ENCODE results near the gene DNAH8.

Gene DNAH8

DNA sequence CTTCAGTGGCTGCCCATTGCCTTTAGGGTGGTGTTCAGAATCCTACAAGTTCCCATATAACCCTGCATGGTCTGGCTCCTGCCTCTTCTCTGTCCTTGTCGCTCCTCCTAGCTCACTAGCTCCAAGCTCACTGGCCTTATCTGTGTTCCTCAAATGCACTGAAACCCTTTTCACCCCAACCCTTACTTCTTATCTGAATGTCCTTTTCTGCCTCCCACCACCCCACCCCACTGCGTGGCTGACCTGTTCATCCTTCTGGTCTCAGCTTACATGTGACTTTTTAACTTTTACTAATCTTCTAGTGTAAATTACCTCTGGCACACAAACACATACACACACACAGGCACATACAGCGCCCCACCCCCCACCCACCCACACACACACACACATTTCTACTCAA lies 292.5 kb downstream of the DNAH8 start:
- H3K4me2 ChIP-seq (ENCODE audit: low read depth, low read length, poor library complexity, severe bottlenecking): no peak overlapping the region
- H3K27me3 ChIP-seq (ENCODE audit: low read length): no peaks in the 10 kb centered on the region
- H3K27ac ChIP-seq (ENCODE audit: low read depth, low read length): no peak overlapping the region
- no peaks in the 10 kb centered on the region for H4K20me1 ChIP-seq (ENCODE audit: low read depth, low read length)
- no peaks in the 10 kb centered on the region for H3F3A ChIP-seq (ENCODE audit: insufficient read depth)
- no peak overlapping the region for H2AFZ ChIP-seq (ENCODE audit: low read depth, low read length, severe bottlenecking)
- no peaks in the 10 kb centered on the region for H3K36me3 ChIP-seq (ENCODE audit: low read length)
- TF ChIP-seq, protein P1, sequence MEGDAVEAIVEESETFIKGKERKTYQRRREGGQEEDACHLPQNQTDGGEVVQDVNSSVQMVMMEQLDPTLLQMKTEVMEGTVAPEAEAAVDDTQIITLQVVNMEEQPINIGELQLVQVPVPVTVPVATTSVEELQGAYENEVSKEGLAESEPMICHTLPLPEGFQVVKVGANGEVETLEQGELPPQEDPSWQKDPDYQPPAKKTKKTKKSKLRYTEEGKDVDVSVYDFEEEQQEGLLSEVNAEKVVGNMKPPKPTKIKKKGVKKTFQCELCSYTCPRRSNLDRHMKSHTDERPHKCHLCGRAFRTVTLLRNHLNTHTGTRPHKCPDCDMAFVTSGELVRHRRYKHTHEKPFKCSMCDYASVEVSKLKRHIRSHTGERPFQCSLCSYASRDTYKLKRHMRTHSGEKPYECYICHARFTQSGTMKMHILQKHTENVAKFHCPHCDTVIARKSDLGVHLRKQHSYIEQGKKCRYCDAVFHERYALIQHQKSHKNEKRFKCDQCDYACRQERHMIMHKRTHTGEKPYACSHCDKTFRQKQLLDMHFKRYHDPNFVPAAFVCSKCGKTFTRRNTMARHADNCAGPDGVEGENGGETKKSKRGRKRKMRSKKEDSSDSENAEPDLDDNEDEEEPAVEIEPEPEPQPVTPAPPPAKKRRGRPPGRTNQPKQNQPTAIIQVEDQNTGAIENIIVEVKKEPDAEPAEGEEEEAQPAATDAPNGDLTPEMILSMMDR (IDR thresholded peaks at IDR 0.05; ENCODE audit: insufficient read depth, low read length, poor library complexity, severe bottlenecking): no peak
- no peak for TF ChIP-seq EZH2phosphoT487 (conservative IDR thresholded peaks at IDR 0.05; ENCODE audit: low read length)
- no peaks in the 10 kb centered on the region for H3K79me2 ChIP-seq (ENCODE audit: insufficient read depth, low read length)
- no peak overlapping the region for H3K9ac ChIP-seq (ENCODE audit: low read length)
- no peak overlapping the region for H3K4me3 ChIP-seq (ENCODE audit: insufficient read depth, low read length, poor library complexity, severe bottlenecking)
- H3K9me3 ChIP-seq (ENCODE audit: insufficient read depth, low read length): no peaks in the 10 kb centered on the region
- H3K9me2 ChIP-seq (replicated peaks; ENCODE audit: insufficient read depth, low read length): no peaks in the 10 kb centered on the region

DNA sequence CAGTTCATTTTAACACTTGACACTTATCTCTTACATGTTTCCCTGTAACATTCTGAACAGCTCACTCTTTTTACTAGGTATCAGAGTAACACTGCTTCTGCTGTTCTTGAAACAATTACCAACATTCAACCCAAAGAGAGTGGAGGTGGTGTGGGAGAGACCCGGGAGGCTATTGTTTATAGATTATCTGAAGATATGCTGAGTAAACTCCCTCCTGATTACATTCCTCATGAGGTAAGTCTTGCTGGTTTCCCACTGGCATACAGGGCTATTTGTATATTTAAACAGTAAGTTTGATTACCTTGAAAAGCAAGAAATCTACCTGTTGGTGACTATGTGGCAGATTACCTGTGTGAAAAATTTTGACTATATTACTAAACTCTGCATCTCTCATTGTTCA lies 293.6 kb downstream of the DNAH8 start:
- no peak for TF ChIP-seq EZH2phosphoT487 (conservative IDR thresholded peaks at IDR 0.05; ENCODE audit: low read length)
- TF ChIP-seq, protein P1 (IDR thresholded peaks at IDR 0.05; ENCODE audit: insufficient read depth, low read length, poor library complexity, severe bottlenecking): no peak
- no peaks in the 10 kb centered on the region for H3K9me2 ChIP-seq (replicated peaks; ENCODE audit: insufficient read depth, low read length)
- no peaks in the 10 kb centered on the region for H3K27me3 ChIP-seq (ENCODE audit: low read length)
- H3K36me3 ChIP-seq (ENCODE audit: low read length): no peaks in the 10 kb centered on the region
- H3K9ac ChIP-seq (ENCODE audit: low read length): no peak overlapping the region
- H3K9me3 ChIP-seq (ENCODE audit: insufficient read depth, low read length): no peaks in the 10 kb centered on the region
- no peak overlapping the region for H2AFZ ChIP-seq (ENCODE audit: low read depth, low read length, severe bottlenecking)
- H3F3A ChIP-seq (ENCODE audit: insufficient read depth): no peaks in the 10 kb centered on the region
- no peak overlapping the region for H3K4me2 ChIP-seq (ENCODE audit: low read depth, low read length, poor library complexity, severe bottlenecking)
- H3K4me3 ChIP-seq (ENCODE audit: insufficient read depth, low read length, poor library complexity, severe bottlenecking): no peak overlapping the region
- H3K79me2 ChIP-seq (ENCODE audit: insufficient read depth, low read length): no peaks in the 10 kb centered on the region
- no peak overlapping the region for H3K27ac ChIP-seq (ENCODE audit: low read depth, low read length)
- H4K20me1 ChIP-seq (ENCODE audit: low read depth, low read length): no peaks in the 10 kb centered on the region

DNA sequence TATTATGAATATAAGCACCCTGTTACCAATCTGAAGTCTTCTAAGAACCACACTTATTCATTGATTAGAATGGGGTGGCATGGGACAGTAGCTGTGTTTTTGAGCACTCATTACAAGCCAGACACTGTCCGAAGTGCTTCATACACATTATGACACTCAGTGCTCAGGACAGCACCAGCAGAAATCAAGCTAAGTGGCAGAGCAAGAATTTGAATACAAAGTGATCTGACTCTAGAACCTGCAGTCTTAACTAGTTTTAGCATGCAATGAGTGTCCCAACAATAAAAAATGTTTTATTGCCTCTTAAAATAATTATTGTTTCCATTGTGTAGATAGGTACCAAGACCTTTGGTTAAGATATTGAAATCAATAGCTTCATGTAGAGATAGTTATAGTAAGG lies 294.4 kb downstream of the DNAH8 start:
- Histone ChIP-seq H3K9ac (ENCODE audit: low read length) (no peak overlapping the region), H2AFZ (ENCODE audit: low read depth, low read length, severe bottlenecking) (no peak overlapping the region), H4K20me1 (ENCODE audit: low read depth, low read length) (no peaks in the 10 kb centered on the region), H3K79me2 (ENCODE audit: insufficient read depth, low read length) (no peaks in the 10 kb centered on the region), H3K4me3 (ENCODE audit: insufficient read depth, low read length, poor library complexity, severe bottlenecking) (no peak overlapping the region), H3F3A (ENCODE audit: insufficient read depth) (no peaks in the 10 kb centered on the region), H3K27ac (ENCODE audit: low read depth, low read length) (no peak overlapping the region), H3K9me2 (replicated peaks; ENCODE audit: insufficient read depth, low read length) (no peaks in the 10 kb centered on the region), H3K9me3 (ENCODE audit: insufficient read depth, low read length) (no peaks in the 10 kb centered on the region), H3K27me3 (ENCODE audit: low read length) (no peaks in the 10 kb centered on the region), H3K4me2 (ENCODE audit: low read depth, low read length, poor library complexity, severe bottlenecking) (no peak overlapping the region), H3K36me3 (ENCODE audit: low read length) (no peaks in the 10 kb centered on the region)
- TF ChIP-seq, protein P1 (IDR thresholded peaks at IDR 0.05; ENCODE audit: insufficient read depth, low read length, poor library complexity, severe bottlenecking): no peak
- TF ChIP-seq EZH2phosphoT487 (conservative IDR thresholded peaks at IDR 0.05; ENCODE audit: low read length): no peak

Measured in SU-DHL-6 (cell line).